GM13976 (cell line): ENCODE data around the gene TNNI3K.

Experiments used
- DNase-seq: peaks from one replicate; pipeline ENCODE4 v3.0.0; 2012; ENCODE audit warnings: low spot score
- in situ Hi-C: fragments of 300-500 bp; cut with MboI; formaldehyde crosslinking; loops from one replicate; pipeline ENCODE4 v1.12.0; 2022; ENCODE audit warnings: low sequenced_read_pairs, mixed read lengths, inconsistent platforms; ENCODE audit not compliant: unreplicated experiment
- TF ChIP-seq, protein P1 (sequence below): IDR thresholded peaks from 2 replicates; pipeline ENCODE4 v1.5.1; 2012; ENCODE audit warnings: borderline replicate concordance, mild to moderate bottlenecking; ENCODE audit not compliant: insufficient read depth; ENCODE audit errors: extremely low read depth, missing control alignments, control extremely low read depth

Gene TNNI3K

GRCh38 chr1:74271503-74271902, 36.3 kb downstream of the TNNI3K start:
- no peak for DNase-seq
- TF ChIP-seq, protein P1, sequence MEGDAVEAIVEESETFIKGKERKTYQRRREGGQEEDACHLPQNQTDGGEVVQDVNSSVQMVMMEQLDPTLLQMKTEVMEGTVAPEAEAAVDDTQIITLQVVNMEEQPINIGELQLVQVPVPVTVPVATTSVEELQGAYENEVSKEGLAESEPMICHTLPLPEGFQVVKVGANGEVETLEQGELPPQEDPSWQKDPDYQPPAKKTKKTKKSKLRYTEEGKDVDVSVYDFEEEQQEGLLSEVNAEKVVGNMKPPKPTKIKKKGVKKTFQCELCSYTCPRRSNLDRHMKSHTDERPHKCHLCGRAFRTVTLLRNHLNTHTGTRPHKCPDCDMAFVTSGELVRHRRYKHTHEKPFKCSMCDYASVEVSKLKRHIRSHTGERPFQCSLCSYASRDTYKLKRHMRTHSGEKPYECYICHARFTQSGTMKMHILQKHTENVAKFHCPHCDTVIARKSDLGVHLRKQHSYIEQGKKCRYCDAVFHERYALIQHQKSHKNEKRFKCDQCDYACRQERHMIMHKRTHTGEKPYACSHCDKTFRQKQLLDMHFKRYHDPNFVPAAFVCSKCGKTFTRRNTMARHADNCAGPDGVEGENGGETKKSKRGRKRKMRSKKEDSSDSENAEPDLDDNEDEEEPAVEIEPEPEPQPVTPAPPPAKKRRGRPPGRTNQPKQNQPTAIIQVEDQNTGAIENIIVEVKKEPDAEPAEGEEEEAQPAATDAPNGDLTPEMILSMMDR: no peak
- in situ Hi-C loops: no loop called here

DNA sequence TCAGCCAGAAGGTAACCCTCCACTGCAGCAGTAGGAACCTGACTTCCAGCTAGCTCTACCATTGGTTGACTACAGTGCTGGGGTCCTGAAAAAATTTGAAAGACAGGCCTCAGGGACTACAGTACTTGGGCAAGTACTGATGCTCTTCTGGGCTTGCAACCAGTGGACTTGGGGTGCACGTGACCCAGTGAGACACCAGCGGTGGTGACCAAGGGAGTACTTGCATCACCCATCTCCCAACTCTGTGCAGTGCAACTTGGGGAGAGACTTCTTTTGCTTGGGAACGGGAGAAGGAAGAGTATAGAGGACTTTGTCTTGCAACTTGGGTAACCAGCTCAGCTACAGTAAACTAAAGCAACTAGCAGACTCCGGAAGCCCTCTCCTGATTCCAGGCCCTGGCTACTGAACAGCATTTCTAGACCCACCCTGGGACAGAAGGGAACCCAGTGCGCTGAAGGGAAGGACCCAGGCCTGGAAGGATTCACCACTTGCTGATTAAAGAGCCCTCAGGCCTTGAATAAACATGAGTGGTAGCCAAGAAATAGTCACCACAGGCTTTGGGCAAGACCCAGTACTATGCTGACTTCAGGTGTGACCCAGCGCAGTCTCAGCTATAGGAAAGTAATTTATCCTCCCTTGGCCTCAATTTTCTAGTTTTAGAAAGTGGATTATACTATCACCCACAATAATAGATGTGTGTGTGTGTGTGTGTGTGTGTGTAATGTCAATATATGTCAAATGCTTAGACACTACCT, 45.6 kb downstream of the TNNI3K start:
- DNase-seq: no peak
- TF ChIP-seq, protein P1: no peak
- in situ Hi-C loops: no loop called here

DNA sequence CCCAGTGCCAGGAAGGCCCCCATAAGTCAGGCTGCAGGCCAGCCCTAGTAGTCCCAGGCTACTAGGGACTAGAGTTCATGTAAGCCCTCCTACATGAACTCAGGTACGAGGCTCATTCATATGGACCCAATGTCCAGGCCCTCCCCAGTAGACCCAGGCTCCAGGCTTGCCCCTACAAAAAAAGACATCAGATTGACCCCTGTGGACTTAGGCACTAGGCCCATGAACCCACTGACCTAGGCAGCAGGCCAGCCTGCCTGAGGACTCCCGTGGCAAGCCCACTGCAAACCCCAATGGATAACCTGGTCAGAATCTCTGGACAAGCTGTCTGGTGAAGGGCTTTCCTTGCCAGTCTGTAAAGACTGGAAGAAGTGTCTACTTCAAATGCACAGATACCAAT, 51.2 kb downstream of the TNNI3K start:
- TF ChIP-seq, protein P1: no peak
- in situ Hi-C loops: no loop called here
- no peak for DNase-seq

DNA sequence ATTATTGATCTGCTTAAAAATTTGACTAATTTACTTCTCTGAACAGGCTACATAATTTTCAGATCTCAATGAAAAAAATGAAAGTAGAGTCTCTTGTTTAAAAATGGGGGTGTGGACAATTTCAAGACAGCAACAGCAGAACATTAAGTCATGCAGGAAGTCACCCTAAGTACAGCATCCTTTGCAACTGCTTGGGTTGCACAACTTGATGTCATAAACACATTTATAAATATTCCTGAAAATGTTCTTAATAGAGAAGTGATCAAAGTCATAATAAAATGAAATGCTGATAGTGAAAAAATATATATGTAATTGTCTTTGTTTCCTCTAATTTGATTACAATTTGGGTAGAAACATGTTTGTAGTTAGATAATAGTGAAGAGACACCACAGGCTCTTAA, 79.3 kb downstream of the TNNI3K start:
- no peak for DNase-seq
- in situ Hi-C loops: no loop called here
- TF ChIP-seq, protein P1: no peak

DNA sequence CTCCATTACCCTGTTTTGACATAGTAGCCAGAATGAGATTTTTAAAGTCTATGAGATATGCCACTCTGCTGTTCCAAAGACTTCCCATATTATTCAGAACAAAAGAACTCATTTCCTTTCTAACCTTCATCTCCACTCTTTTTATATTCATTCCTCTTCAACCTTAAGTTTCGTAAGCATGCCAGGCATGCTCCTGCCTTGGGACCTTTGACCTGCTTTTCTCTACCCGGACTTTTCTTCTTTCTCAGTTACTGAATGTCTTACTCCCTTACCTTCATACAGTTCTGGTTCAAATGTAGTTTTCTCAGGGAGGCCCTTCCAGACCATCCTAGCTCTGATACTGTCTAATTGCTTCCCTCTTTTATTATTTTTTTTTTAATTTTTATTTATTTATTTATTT, 81.1 kb downstream of the TNNI3K start:
- in situ Hi-C loops: no loop called here
- no peak for DNase-seq
- TF ChIP-seq, protein P1: no peak

GRCh38 chr1:74317663-74318062, 82.5 kb downstream of the TNNI3K start:
- in situ Hi-C loops: no loop called here
- DNase-seq: no peak

More at GRCh38 chr1:74317663-74318062, 82.5 kb downstream of the TNNI3K start:
- TF ChIP-seq, protein P1: no peak
